C4-2B (cell line): ENCODE data around the gene EFNB2.

Experiments
- H3K27ac ChIP-seq: fragments of 450-650 bp; 2 replicates; pipeline ENCODE4 v1.5.1; 2017
- ZFX ChIP-seq: fragments of 450-650 bp; IDR thresholded peaks from 2 replicates; pipeline ENCODE4 v1.6.1; 2017
- TF ChIP-seq, protein P1 (sequence below): fragments of 450-650 bp; conservative IDR thresholded peaks from 2 replicates; pipeline ENCODE4 v1.5.1; 2017; ENCODE audit warnings: mild to moderate bottlenecking

EFNB2 gene

DNA sequence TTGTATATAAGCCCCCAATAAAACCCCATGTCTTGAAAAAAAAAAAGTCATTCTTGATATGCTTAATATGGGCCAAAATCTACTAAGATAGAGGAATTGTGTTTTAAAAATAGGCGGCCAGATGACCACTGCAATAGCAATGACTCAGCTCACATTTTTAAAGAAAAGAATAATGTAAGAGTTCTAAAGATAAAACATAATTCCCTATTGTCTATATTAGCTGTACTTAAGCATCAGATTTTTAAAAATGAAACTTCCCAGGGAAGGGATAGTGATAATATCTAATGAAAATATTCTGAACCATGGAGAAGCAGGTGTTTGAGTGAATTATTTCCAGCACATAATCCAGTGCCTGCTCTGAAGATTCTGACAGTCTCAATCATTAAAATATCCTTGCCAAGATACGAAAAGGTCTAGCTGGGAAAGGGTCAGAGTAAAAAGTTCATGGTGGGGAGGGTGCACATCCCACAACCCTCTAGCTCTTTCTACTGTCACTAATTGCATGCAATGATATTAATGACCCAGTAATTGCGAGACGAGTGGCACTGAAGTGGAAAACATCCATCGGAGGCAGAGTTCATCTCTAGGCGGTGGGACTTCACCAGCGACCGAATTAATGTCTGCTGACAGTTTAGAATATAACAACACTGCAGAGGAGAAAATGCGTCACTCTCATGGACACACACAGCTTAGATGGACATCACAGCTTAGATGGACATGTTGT, 31.6 kb downstream of the EFNB2 start:
- no peak overlapping the region for H3K27ac ChIP-seq
- TF ChIP-seq, protein P1, sequence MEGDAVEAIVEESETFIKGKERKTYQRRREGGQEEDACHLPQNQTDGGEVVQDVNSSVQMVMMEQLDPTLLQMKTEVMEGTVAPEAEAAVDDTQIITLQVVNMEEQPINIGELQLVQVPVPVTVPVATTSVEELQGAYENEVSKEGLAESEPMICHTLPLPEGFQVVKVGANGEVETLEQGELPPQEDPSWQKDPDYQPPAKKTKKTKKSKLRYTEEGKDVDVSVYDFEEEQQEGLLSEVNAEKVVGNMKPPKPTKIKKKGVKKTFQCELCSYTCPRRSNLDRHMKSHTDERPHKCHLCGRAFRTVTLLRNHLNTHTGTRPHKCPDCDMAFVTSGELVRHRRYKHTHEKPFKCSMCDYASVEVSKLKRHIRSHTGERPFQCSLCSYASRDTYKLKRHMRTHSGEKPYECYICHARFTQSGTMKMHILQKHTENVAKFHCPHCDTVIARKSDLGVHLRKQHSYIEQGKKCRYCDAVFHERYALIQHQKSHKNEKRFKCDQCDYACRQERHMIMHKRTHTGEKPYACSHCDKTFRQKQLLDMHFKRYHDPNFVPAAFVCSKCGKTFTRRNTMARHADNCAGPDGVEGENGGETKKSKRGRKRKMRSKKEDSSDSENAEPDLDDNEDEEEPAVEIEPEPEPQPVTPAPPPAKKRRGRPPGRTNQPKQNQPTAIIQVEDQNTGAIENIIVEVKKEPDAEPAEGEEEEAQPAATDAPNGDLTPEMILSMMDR, result no peak
- no peak for TF ChIP-seq ZFX

DNA sequence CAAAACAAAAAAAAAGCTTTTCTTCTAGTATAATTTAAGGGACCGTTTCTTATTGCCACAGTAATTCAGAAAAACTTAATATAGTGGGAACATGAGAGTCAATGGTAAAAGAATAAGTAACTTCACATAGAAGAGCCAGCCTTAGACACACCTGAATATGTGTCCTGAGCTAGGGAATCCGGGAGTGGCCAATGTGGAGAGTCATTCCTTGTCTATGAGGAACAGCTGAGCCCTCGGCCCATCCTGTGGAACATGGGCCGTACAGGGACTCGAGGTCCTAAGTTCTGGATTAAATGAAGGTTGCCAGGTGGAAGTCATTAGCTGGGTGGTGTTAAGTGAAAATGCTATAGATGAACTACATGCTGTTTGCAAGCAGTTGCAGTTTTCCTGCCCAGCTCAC, 32.2 kb downstream of the EFNB2 start:
- TF ChIP-seq, protein P1, result no peak
- no peak for TF ChIP-seq ZFX
- H3K27ac ChIP-seq, result no peak overlapping the region

DNA sequence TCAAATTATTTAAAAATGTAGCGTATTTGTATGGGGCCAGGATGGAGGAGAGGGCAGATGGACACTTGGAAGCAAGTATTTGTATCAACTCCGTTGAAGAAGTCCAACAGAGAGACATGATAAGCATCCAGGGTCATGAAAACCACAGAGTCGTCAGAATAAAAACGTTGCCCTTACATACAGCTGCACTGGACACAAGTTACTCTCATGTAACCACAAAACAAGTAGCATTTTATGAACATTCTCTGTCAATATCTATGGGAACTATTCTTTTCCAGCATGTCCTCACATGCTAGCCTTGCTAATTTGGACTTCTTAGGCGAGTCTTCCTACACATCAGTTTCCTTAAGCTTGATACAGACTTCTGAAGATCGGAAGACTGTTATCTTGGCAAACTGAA, 35.0 kb downstream of the EFNB2 start:
- no peak overlapping the region for H3K27ac ChIP-seq
- TF ChIP-seq ZFX, result no peak
- TF ChIP-seq, protein P1, result no peak

DNA sequence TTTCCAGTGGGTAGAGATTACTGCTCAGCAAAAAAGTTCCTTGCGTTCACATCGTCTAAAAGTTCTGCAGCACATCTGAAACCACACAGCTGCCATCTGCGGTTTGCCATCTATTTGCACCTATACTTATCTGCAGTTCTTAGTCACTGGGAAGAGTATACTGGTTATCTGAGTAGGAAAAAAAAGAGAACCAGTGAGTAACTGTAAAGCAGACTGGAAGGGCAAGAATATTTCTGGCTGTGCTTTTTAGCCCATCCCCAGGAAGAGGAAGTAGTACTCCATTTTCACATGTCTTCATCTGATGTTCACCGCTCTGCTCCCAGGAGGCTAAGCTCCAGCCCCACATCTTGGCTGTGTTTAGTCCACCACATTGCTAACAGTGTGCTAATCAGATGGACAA, 35.6 kb downstream of the EFNB2 start:
- no peak overlapping the region for H3K27ac ChIP-seq
- TF ChIP-seq ZFX, result no peak
- TF ChIP-seq, protein P1, result no peak

DNA sequence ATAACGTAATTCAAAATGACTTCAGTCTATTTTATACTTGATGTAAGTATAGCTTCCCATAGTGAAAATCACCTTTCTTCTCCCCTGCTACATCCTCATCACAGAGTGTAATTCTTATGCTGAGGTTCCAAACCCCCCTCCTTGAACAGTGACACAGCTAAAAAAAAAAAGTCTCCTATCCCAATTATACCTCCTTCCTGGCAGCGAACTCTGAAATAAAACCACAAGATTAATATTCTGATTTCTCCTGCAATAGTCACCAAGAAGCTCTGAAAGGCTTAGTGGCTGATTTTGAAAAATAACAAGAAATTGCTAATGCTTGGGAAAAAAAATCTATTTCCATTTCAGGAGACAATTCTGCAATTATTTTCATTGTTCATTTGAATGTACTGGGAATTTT, 36.3 kb downstream of the EFNB2 start:
- no peak overlapping the region for H3K27ac ChIP-seq
- TF ChIP-seq, protein P1, result no peak
- no peak for TF ChIP-seq ZFX

DNA sequence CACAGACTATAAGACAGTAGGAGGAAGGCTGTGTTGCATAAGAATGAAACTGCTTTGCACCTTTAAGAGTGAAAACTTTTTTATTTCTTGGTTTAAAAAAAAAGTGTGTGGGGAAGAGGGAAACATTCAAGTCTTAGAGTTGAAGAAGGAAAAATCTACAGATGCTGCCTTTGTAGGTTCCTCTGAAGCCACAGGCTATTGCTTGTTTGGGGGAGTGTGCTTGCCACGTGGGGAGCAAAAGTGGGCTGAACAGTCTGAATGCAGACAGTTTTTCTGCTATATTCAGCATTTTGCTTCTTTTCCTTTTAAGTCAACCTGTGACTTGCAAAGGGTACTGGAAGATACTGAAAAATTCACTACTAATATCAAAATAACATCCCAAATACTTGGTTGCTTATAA, 36.9 kb downstream of the EFNB2 start:
- H3K27ac ChIP-seq, result no peak overlapping the region

DNA sequence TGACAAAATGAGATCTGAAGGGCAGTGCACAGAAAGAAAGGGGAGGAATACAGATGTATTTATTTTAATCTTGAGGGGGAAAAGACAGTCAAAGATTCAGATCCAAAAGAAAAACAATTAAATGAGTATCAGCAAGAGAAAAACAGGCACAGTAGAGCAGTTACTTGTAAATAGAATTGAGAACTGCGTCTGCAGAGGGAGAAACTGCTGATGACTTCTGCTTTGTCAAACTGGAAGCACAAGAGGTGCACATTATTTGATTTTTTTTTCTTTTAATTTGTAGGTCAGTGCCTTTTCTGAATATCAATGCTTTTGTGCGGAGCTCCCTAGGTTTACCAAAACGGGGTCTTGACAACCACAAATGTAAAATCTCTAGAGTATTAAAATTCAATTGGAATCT, 37.3 kb downstream of the EFNB2 start:
- no peak for TF ChIP-seq ZFX
- TF ChIP-seq, protein P1, result no peak
- H3K27ac ChIP-seq, result no peak overlapping the region

More for the DNA sequence above, 36.9 kb downstream of the EFNB2 start:
- TF ChIP-seq, protein P1, result no peak
- no peak for TF ChIP-seq ZFX
